Omental fat pad (tissue), 4 donors: Measurements from ENCODE around the gene PIK3CB. TPM values are rescaled to one million over a fixed set of nuclear protein-coding genes. Genes with fewer than 3 reads are reported as not detected.
A peak's percentile ranks its signal among the peaks of the same experiment; 100 is the strongest.

Experiments used
- ATAC-seq: fragments of 150-250 bp; one replicate; pipeline ENCODE4 v1.9.1; 2016; ENCODE audit warnings: mild to moderate bottlenecking, moderate library complexity; ENCODE audit not compliant: low FRiP score
- DNase-seq: peaks from one replicate; pipeline ENCODE4 v3.0.0-alpha.2; 2019; ENCODE audit warnings: low spot score
- CTCF ChIP-seq, 3 donors: fragments of 450-650 bp; IDR thresholded peaks; one replicate each; pipeline ENCODE4 v1.5.1; 2016 to 2017; ENCODE audit warnings: antibody characterized with exemption in 3 of 3, mild to moderate bottlenecking in 3 of 3, moderate library complexity in 2 of 3
- total RNA-seq, 4 donors: library from RNA; depleted of rRNA; stranded (reverse); fragments of >200 nt; gene quantifications; one replicate each; pipeline ENCODE4 v1.1.0, GENCODE V29; 2016

The PIK3CB gene
- total RNA-seq, 4 donors from 2014 or later = 20.6 to 42.8 (median 22.4) TPM

- DNase-seq (no peak), ATAC-seq (no peak)
- TF ChIP-seq CTCF (IDR thresholded peaks at IDR 0.05) = no peak
Measured at GRCh38 chr3:138717348-138717747, 117.4 kb downstream of the PIK3CB start.

GRCh38 chr3:138712086-138712485 is 122.6 kb downstream of the PIK3CB start:
- DNase-seq (no peak), ATAC-seq (no peak)
- no peak for TF ChIP-seq CTCF (IDR thresholded peaks at IDR 0.05)

GRCh38 chr3:138705675-138706074 is 129.1 kb downstream of the PIK3CB start:
- TF ChIP-seq CTCF (IDR thresholded peaks at IDR 0.05) = no peak
- DNase-seq = no peak
- ATAC-seq = no peak

GRCh38 chr3:138696666-138697370 is 137.9 kb downstream of the PIK3CB start:
- no peak for TF ChIP-seq CTCF (IDR thresholded peaks at IDR 0.05)
- ATAC-seq (no peak), DNase-seq (no peak)

GRCh38 chr3:138694287-138695007 is 140.3 kb downstream of the PIK3CB start:
- DNase-seq (no peak), ATAC-seq (peak; percentile 87)
- no peak for TF ChIP-seq CTCF (IDR thresholded peaks at IDR 0.05)

GRCh38 chr3:138692152-138692551 is 142.6 kb downstream of the PIK3CB start:
- ATAC-seq = no peak
- DNase-seq = no peak
- TF ChIP-seq CTCF (IDR thresholded peaks at IDR 0.05) = no peak

GRCh38 chr3:138691351-138691750 is 143.4 kb downstream of the PIK3CB start:
- DNase-seq (no peak), ATAC-seq (no peak)
- TF ChIP-seq CTCF (IDR thresholded peaks at IDR 0.05) = no peak
